ENCODE measurements around the gene EFHD1.
"Not testable (repeated sequence)": the region's sequence is repeated elsewhere in the genome, so short reads cannot be mapped to it uniquely, and the experiment has no call there.

The EFHD1 gene

DNA sequence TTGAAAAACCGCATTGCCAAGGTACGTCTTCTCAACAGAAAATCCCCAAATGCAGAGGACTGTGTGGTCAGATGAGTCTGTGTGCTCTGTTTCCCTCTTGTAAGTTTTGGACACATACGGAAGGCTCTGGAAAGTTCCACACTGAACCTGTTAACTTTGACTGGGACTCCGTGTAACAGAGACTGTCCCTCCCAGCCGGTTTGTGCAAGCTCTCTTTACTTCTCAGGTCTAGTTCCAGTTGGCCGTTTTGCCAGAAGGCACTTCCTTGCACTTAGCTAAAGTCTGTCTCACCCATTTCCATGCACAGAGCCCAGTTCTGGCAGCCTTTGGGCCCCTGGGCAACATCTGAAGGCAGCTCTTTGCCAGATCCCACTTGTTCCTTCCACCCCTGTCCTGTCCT is 22.0 kb downstream of the EFHD1 start:
- DNase-seq, result no peak

GRCh38 chr2:232658217-232658785 is 24.9 kb downstream of the EFHD1 start:
- no peak for DNase-seq

DNA sequence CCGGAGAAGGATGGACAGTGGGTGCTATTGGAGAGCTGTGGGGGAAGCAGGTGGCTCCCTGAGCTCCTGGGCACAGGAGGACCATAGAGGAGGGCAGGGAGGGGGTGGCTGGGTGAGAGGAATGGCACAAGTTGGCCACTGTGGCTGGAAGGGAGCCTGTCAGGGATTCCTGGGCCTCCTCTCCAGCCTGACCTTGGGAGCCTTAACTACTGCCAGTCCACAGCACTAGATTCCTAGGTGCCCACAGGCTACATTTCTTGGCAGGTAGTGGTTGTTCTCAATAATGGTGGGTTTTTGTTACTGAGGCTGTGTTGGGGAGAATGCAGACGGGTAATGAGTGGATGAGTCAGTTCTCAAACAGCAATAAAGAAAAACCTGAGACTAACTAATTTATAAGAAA is 26.0 kb downstream of the EFHD1 start:
- no peak for DNase-seq

- DNase-seq, result no peak
Observed at GRCh38 chr2:232662486-232663260, 29.3 kb downstream of the EFHD1 start.

DNA sequence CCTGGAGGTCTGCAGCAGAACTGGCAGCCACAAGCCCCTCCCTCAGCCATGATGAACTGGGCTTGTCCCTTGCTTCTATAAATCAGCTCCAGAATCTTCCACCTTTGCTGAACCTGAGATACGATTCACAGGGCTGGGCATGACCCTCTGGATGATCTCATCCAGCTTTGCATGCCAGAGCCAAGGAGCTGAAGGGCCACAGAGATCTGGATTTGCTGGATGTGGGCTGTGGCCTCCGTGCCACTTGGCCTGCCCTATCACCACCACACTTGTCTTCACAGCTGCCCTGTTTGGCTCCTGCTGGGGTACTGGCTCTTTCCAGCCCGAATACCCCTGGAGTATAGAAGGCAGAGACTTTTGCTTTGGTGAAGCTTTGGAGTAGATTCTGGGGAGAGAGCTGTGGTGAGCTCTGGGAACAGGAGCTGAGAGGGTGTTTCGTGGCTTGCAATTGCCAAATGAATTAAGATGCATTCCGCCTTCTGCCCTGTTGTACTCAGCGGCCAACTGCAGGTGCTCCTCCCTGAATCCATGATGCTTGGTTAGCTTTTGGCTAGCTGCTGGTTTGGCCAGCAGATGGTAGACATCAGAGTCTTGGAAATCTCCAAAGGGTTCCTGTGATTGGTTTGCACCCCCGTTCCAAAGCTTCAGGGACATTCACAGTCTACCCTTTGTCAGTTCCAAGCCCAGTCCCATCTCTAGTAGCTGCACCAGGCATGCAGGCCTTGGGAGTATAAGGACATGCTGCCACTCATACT is 32.8 kb downstream of the EFHD1 start:
- DNase-seq, result no peak

GRCh38 chr2:232667989-232668583 is 34.7 kb downstream of the EFHD1 start:
- DNase-seq, result no peak

GRCh38 chr2:232668805-232669444 is 35.5 kb downstream of the EFHD1 start:
- DNase-seq, result peak; percentile 48

- no peak for DNase-seq
Observed at GRCh38 chr2:232672588-232672987, 39.2 kb downstream of the EFHD1 start.

- DNase-seq, result no peak
Observed at GRCh38 chr2:232674491-232674890, 41.1 kb downstream of the EFHD1 start.

- no peak for DNase-seq
Observed at GRCh38 chr2:232675381-232675780, 42.0 kb downstream of the EFHD1 start.

- no peak for DNase-seq
Observed at GRCh38 chr2:232680006-232680405, 46.6 kb downstream of the EFHD1 start.

DNA sequence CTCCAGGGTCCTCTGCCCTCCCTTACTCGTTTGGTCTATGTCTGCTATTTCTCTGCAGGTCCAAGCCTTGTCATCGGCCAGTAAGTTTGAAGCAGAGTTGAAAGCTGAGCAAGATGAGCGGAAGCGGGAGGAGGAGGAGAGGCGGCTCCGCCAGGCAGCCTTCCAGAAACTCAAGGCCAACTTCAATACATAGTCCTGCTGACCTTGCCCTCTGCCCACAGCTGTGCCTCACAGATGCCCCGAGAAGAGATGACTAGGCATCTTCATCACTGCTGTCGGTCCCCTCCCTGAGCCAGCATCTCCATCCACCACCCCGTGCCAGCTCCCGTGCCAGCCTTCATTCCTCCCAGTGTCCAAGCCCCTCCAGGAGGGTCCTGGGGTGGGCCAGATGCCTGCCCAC is 48.1 kb downstream of the EFHD1 start:
- DNase-seq, result no peak

- no peak for DNase-seq
Observed at GRCh38 chr2:232683368-232683767, 50.0 kb downstream of the EFHD1 start.

GRCh38 chr2:232685391-232685790 is 52.0 kb downstream of the EFHD1 start:
- not testable (repeated sequence) for DNase-seq

- DNase-seq, result peak; percentile 57
Observed at GRCh38 chr2:232687382-232688160, 54.2 kb downstream of the EFHD1 start.

GRCh38 chr2:232688201-232688600 is 54.8 kb downstream of the EFHD1 start:
- no peak for DNase-seq

GRCh38 chr2:232689152-232689910 is 55.9 kb downstream of the EFHD1 start:
- peak; percentile 62 for DNase-seq

DNA sequence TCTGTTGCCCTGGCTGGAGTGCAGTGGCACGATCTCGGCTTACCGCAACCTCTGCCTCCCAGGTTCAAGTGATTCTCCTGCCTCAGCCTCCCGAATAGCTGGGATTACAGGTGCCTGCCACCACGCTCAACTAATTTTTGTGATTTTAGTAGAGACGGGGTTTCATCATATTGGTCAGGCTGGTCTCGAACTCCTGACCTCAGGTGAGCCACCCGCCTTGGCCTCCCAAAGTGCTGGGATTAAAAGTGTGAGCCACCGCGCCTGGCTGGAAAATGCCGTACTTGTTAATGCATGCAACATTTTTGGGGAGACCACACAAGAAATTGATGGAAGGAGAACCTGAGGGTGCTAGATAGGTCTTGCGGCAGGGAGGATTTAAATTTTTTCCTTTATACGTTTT is 57.7 kb downstream of the EFHD1 start:
- DNase-seq, result not testable (repeated sequence)

DNA sequence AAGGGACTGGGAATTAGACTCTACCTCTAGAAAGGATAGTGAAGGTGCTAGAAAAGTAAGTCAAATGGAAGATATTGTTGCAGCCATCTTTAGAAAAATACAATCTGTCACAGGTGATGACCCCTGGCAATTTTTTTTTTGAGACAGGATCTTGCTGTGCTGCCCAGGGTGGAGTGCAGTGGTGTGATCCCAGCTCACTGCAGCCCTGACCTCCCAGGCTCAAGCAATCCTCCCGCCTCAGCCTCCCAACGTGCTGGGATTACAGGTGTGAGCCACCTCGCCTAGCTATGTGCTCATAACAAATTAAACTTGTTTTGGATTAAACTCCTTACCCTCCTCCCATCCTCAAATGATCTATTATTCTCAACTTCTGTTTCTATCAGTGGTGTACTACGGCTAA is 59.9 kb downstream of the EFHD1 start:
- no peak for DNase-seq

- DNase-seq, result no peak
Observed at GRCh38 chr2:232696609-232697058, 63.2 kb downstream of the EFHD1 start.

GRCh38 chr2:232697059-232697806 is 63.8 kb downstream of the EFHD1 start, which contains the start of gene GIGYF2:
Gene GIGYF2, plus strand, starts transcription at chr2:232697331. Its CDS starts 37,867 bp downstream, at chr2:232735198.
- DNase-seq, result peak; percentile 98
